Measurements from ENCODE around the gene ANKRD29.

ANKRD29 gene

GRCh38 chr18:23586249-23587196 lies 76.2 kb downstream of the ANKRD29 start, which contains the start of gene NPC1 (continued):
- TF ChIP-seq ZBTB6 (tag by site-specific recombination; IDR thresholded peaks at IDR 0.05) (peak; percentile 80; the same call in 1 of the 2 replicates), PBX3 (CRISPR knock-in tag; IDR thresholded peaks at IDR 0.05) (peak; percentile 79; the same call in 1 of the 2 replicates), ZBTB44 (tag by site-specific recombination; IDR thresholded peaks at IDR 0.05) (no peak), ZBTB26 (tag by site-specific recombination; optimal IDR thresholded peaks at IDR 0.05) (peak; percentile 81), ZEB2 (tag by site-specific recombination; IDR thresholded peaks at IDR 0.05) (peak; percentile 73; the same call in 1 of the 2 replicates), KLF17 (tag by site-specific recombination; IDR thresholded peaks at IDR 0.05) (0 out of 2 replicates have a peak, but pooled peaks have one; percentile 53), SP3 (tag by site-specific recombination; IDR thresholded peaks at IDR 0.05) (peak; percentile 88), ZNF626 (tag by site-specific recombination; IDR thresholded peaks at IDR 0.05) (no peak), ZFHX2 (tag by site-specific recombination; conservative IDR thresholded peaks at IDR 0.05) (peak; percentile 66), PATZ1 (tag by site-specific recombination; IDR thresholded peaks at IDR 0.05) (peak; percentile 98), ZNF580 (tag by site-specific recombination; IDR thresholded peaks at IDR 0.05) (peak; percentile 94), SP2 (tag by site-specific recombination; IDR thresholded peaks at IDR 0.05) (peak; percentile 84), ZNF449 (tag by site-specific recombination; IDR thresholded peaks at IDR 0.05) (peak; percentile 99), ZIC2 (tag by site-specific recombination; IDR thresholded peaks at IDR 0.05) (peak; percentile 74), ZBTB17 (tag by site-specific recombination; IDR thresholded peaks at IDR 0.05) (peak; percentile 80), ZNF510 (tag by site-specific recombination; IDR thresholded peaks at IDR 0.05; ENCODE audit: insufficient replicate concordance) (no peak), WT1 (tag by site-specific recombination; IDR thresholded peaks at IDR 0.05) (peak; percentile 75), ZNF391 (tag by site-specific recombination; IDR thresholded peaks at IDR 0.05; ENCODE audit: borderline replicate concordance, low read depth) (peak; percentile 61; the same call in 1 of the 2 replicates), SCRT1 (tag by site-specific recombination; IDR thresholded peaks at IDR 0.05; ENCODE audit: borderline replicate concordance) (no peak), ZNF18 (tag by site-specific recombination; IDR thresholded peaks at IDR 0.05) (no peak), BCL6B (tag by site-specific recombination; IDR thresholded peaks at IDR 0.05) (no peak)

Data from HEK293 (cell line).